SK-N-SH (cell line): ENCODE data around the gene NCK1. TPM values are rescaled to one million over a fixed set of nuclear protein-coding genes. Genes with fewer than 3 reads are reported as not detected.
"Not testable (repeated sequence)": the region's sequence is repeated elsewhere in the genome, so short reads cannot be mapped to it uniquely, and the experiment has no call there.

Source experiments
- CTCF ChIA-PET: fragments of 300-600, 350-600 bp; formaldehyde crosslinking; extraction: SDS; loops from one replicate; lab custom pipeline; 2021; lab: Yijun Ruan, JAX
- POLR2A ChIA-PET: fragments of 350-600 bp; sonication (Branson Sonifier 250); formaldehyde crosslinking; extraction: SDS; loops from one replicate; lab custom pipeline; 2020; ENCODE audit warnings: antibody characterized with exemption, inconsistent platforms; lab: Yijun Ruan, JAX
- DNase-seq: peaks from one replicate; pipeline ENCODE4 v3.0.0; 2012
- H2AFZ ChIP-seq: fragments of 200-600 bp; sonication (generic); 2 replicates; pipeline ENCODE4 v1.8.1; 2016; ENCODE audit warnings: antibody characterized with exemption, mild to moderate bottlenecking, low read depth
- H3F3A ChIP-seq: fragments of 200-600 bp; sonication (generic); replicated peaks from 2 replicates; pipeline ENCODE3; 2016; ENCODE audit warnings: antibody characterized with exemption, mild to moderate bottlenecking; ENCODE audit not compliant: insufficient read depth
- H3K27ac ChIP-seq, 2 experiments: fragments of 200-500 bp in 1 of 2; fragments of 200-600 bp in 1 of 2; sonication (Bioruptor generic) in 1 of 2; sonication (generic), shearing (Covaris generic) in 1 of 2; 2 replicates each; pipeline versions ENCODE4 v1.5.1 to v1.6.1; 2014 to 2016; ENCODE audit warnings: low read depth in 2 of 2, inconsistent platforms in 1 of 2, low read length in 1 of 2, mild to moderate bottlenecking in 1 of 2, mixed read lengths in 1 of 2
- H3K27me3 ChIP-seq: fragments of 200-600 bp; sonication (generic), shearing (Covaris generic); 2 replicates; pipeline ENCODE4 v1.6.1; 2016; ENCODE audit warnings: mixed run types; ENCODE audit not compliant: insufficient read depth
- H3K36me3 ChIP-seq, 2 experiments: fragments of 200-500 bp in 1 of 2; fragments of 200-600 bp in 1 of 2; sonication (Bioruptor generic) in 1 of 2; sonication (generic) in 1 of 2; replicated peaks in 1 of 2; 2 replicates each; pipeline versions ENCODE3 to v1.5.1; 2014 to 2016; ENCODE audit warnings: low read length in 1 of 2, mild to moderate bottlenecking in 1 of 2; ENCODE audit not compliant: insufficient read depth in 2 of 2, control insufficient read depth in 1 of 2
- H3K4me1 ChIP-seq, 2 experiments: fragments of 200-500 bp in 1 of 2; fragments of 200-600 bp in 1 of 2; sonication (Bioruptor generic) in 1 of 2; sonication (generic), shearing (Covaris generic) in 1 of 2; 2 replicates each; pipeline versions ENCODE4 v1.5.1 to v1.6.1; 2014 to 2016; ENCODE audit warnings: low read depth in 1 of 2, low read length in 1 of 2, mixed run types in 1 of 2; ENCODE audit not compliant: insufficient read depth in 2 of 2, control insufficient read depth in 1 of 2
- H3K4me2 ChIP-seq: fragments of 200-600 bp; sonication (generic), shearing (Covaris generic); 2 replicates; pipeline ENCODE4 v1.6.1; 2017; ENCODE audit warnings: mixed run types
- H3K4me3 ChIP-seq, 2 experiments: fragments of 200-500 bp in 1 of 2; fragments of 200-600 bp in 1 of 2; sonication (Bioruptor generic) in 1 of 2; sonication (generic), shearing (Covaris generic) in 1 of 2; 2 replicates each; pipeline versions ENCODE4 v1.5.1 to v1.8.1; 2014 to 2016; ENCODE audit warnings: low read depth in 2 of 2, inconsistent platforms in 1 of 2, low read length in 1 of 2, mild to moderate bottlenecking in 1 of 2, mixed read lengths in 1 of 2, moderate library complexity in 1 of 2
- H3K79me2 ChIP-seq: fragments of 200-600 bp; sonication (generic); 2 replicates; pipeline ENCODE4 v1.8.1; 2017; ENCODE audit warnings: mild to moderate bottlenecking; ENCODE audit not compliant: insufficient read depth
- H3K9ac ChIP-seq: fragments of 200-600 bp; sonication (generic); 2 replicates; pipeline ENCODE4 v1.6.1; 2017; ENCODE audit warnings: mixed run types
- H3K9me2 ChIP-seq: fragments of 200-600 bp; sonication (generic); 2 replicates; pipeline ENCODE4 v1.6.1; 2017; ENCODE audit warnings: mixed run types
- H3K9me3 ChIP-seq: fragments of 200-600 bp; sonication (generic); 2 replicates; pipeline ENCODE4 v1.6.1; 2017; ENCODE audit warnings: mixed run types, mild to moderate bottlenecking, moderate library complexity
- H4K20me1 ChIP-seq: fragments of 200-600 bp; sonication (generic); 2 replicates; pipeline ENCODE4 v1.6.1; 2017; ENCODE audit warnings: mild to moderate bottlenecking, mixed run types; ENCODE audit not compliant: insufficient read depth
- CHD2 ChIP-seq: fragments of 150-350 bp; IDR thresholded peaks from 2 replicates; pipeline ENCODE4 v1.6.1; 2018; ENCODE audit warnings: low read length; ENCODE audit not compliant: partially characterized antibody
- FOXM1 ChIP-seq: IDR thresholded peaks from 2 replicates; pipeline ENCODE4 v1.4.0; 2012; ENCODE audit warnings: low read depth, mild to moderate bottlenecking
- GABPA ChIP-seq: IDR thresholded peaks from 2 replicates; pipeline ENCODE4 v1.4.0; 2012; ENCODE audit warnings: low read depth, mild to moderate bottlenecking
- JUND ChIP-seq: IDR thresholded peaks from 2 replicates; pipeline ENCODE4 v1.4.0; 2012
- REST ChIP-seq: IDR thresholded peaks from 2 replicates; pipeline ENCODE4 v1.6.1; 2012; ENCODE audit warnings: mild to moderate bottlenecking, low read depth, low read length, moderate library complexity
- WGBS: methylation state at CpG from one replicate; pipeline ENCODE4 v1.1.6; 2017; ENCODE audit warnings: low lambda C conversion rate; 5-methylcytosine and 5-hydroxymethylcytosine counted together
- polyA plus RNA-seq, 3 experiments: library from polyadenylated mRNA; depleted of rRNA; stranded (reverse); fragments of >200 nt; gene quantifications; 2 replicates each; pipeline ENCODE4 v1.2.3, GENCODE V29; 2012
- TF ChIP-seq, protein P1 (sequence below): fragments of 150-350 bp; IDR thresholded peaks from 2 replicates; pipeline ENCODE4 v1.6.1; 2017; ENCODE audit warnings: antibody characterized with exemption, low read length, low read depth, borderline replicate concordance

Gene NCK1
- polyA plus RNA-seq, 1 of the 3 experiments (the other 2 are of a cell fraction), result 16.2 TPM

DNA sequence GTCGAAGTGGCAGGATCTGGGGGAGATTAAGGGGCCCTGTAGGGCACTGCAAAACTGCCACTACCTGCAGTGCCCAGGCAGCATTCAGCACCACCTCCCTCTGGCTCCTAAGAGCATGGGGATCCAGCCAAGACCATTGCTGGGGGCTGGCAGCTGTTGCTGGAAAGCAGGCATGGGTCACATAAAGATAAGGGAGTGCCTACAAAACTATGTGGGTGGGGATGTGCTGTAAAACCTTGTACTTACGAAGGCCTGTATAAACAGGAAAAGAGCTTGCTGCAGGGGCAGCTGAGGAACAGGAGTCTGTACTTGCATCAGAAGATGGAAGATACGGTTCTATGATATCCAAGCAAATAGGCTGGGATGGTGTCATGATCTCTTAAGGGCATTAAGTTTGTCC, 122.8 kb downstream of the NCK1 start (continued):
- TF ChIP-seq REST, result no peak
- TF ChIP-seq, all 33 proteins: peak for 0

DNA sequence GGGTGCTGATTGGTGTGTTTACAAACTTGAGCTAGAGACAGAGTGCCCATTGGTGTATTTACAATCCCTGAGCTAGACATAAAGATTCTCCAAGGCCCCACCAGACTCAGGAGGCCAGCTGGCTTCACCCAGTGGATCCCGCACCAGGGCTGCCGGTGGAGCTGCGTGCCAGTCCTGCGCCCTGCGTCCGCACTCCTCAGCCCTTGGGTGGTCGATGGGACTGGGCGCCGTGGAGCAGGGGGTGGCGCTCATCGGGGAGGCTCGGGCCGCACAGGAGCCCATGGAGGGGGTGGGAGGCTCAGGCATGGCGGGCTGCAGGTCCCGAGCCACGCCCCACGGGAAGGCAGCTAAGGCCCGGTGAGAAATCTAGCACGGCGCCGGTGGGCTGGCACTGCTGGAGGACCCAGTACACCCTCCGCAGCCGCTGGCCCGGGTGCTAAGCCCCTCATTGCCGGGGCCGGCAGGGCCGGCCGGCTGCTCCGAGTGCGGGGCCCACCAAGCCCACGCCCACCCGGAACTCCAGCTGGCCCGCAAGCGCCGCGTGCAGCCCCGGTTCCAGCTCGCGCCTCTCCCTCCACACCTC, 125.5 kb downstream of the NCK1 start:
- POLR2A ChIA-PET, CTCF ChIA-PET, H3K9ac ChIP-seq, DNase-seq, H3K9me3 ChIP-seq, H3F3A ChIP-seq, H3K36me3 ChIP-seq, H3K9me2 ChIP-seq, H3K27me3 ChIP-seq, H3K4me1 ChIP-seq, H4K20me1 ChIP-seq, H3K4me2 ChIP-seq, H3K4me3 ChIP-seq, H2AFZ ChIP-seq, H3K27ac ChIP-seq, H3K79me2 ChIP-seq: not testable (repeated sequence)
- WGBS, result 98% methylated on average over 8 of the region's 39 CpGs

DNA sequence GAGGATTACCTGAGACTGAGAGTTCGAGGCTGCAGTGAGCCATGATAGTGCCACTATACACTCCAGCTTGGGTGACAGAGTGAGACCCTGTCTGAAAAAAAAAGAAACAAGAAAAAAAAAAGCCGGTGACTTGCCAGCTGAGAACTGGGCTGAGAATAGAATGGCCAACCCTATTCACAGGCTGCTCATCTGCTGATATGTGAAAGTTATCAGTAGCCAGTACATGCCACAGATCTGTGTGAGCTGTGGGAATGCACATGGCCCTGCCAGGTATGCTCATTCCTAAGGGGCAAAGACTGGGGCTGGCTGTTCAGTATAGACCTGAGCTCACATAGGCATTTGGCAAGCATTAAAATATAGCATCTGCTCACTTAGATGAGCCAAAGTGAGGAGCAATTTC, 126.6 kb downstream of the NCK1 start:
- H4K20me1 ChIP-seq, result no peaks in the 10 kb centered on the region
- no peaks in the 10 kb centered on the region for H3K79me2 ChIP-seq
- no peaks in the 10 kb centered on the region for H3K9me2 ChIP-seq
- WGBS, result 70% methylated on average over 2 of the region's 2 CpGs
- H3K4me1 ChIP-seq, result no peaks in the 10 kb centered on the region; a peak in 1 of 4 replicates
- no peak overlapping the region for H3K9ac ChIP-seq
- H3K36me3 ChIP-seq, result no peaks in the 10 kb centered on the region
- no peak for DNase-seq
- no peak overlapping the region for H3K27ac ChIP-seq
- no peak overlapping the region for H2AFZ ChIP-seq
- H3F3A ChIP-seq, result no peaks in the 10 kb centered on the region
- CTCF ChIA-PET, result no interaction called here
- TF ChIP-seq JUND, result no peak
- TF ChIP-seq GABPA, result no peak
- TF ChIP-seq CHD2, result no peak
- TF ChIP-seq, protein P1, sequence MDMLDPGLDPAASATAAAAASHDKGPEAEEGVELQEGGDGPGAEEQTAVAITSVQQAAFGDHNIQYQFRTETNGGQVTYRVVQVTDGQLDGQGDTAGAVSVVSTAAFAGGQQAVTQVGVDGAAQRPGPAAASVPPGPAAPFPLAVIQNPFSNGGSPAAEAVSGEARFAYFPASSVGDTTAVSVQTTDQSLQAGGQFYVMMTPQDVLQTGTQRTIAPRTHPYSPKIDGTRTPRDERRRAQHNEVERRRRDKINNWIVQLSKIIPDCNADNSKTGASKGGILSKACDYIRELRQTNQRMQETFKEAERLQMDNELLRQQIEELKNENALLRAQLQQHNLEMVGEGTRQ, result no peak
- TF ChIP-seq FOXM1, result no peak
- POLR2A ChIA-PET, result no interaction called here
- no peak overlapping the region for H3K4me2 ChIP-seq
- H3K4me3 ChIP-seq, result no peak overlapping the region
- H3K27me3 ChIP-seq, result no peaks in the 10 kb centered on the region
- no peaks in the 10 kb centered on the region for H3K9me3 ChIP-seq
